HepG2 (cell line): ENCODE results near the gene SDHAF3. TPM values are rescaled to one million over a fixed set of nuclear protein-coding genes. Genes with fewer than 3 reads are reported as not detected.

Source experiments
- ATAC-seq: fragments of 200-7000 bp; cut with Tn5 transposase; 3 replicates; pipeline ENCODE4 v1.9.1; 2020; ENCODE audit warnings: mild to moderate bottlenecking, moderate library complexity
- BruUV-seq: library from RNA; stranded (reverse); fragments of 400-500 nt; replicated peaks from 2 replicates; lab custom pipeline; 2021; lab: Mats Ljungman, UMichigan
- CTCF ChIA-PET: fragments of 300-600 bp; formaldehyde crosslinking; extraction: SDS; loops from one replicate; lab custom pipeline; 2021; ENCODE audit warnings: low total read pairs, inconsistent platforms, low intra/inter-chr PET ratio; lab: Yijun Ruan, JAX
- POLR2A ChIA-PET: fragments of 350-600 bp; sonication (Branson Sonifier 250); formaldehyde crosslinking; loops from one replicate; lab custom pipeline; 2020; ENCODE audit warnings: antibody characterized with exemption, inconsistent platforms; lab: Yijun Ruan, JAX
- DNase-seq: peaks from one replicate; pipeline ENCODE4 v3.0.0-alpha.2; 2015; ENCODE audit warnings: low spot score
- FAIRE-seq: peaks from 3 replicates; lab custom pipeline; 2011; peaks lifted over from hg19 to GRCh38; lab: Jason Lieb, UNC
- H2AFZ ChIP-seq: one replicate; pipeline ENCODE4 v1.6.1; 2011; ENCODE audit warnings: low read length, inconsistent platforms
- H3K27ac ChIP-seq: fragments of 300-600 bp; 3 replicates; pipeline ENCODE4 v1.8.0; 2011; ENCODE audit warnings: mixed run types, mild to moderate bottlenecking, mixed read lengths, low read length, inconsistent platforms; ENCODE audit not compliant: insufficient read depth; ENCODE audit errors: extremely low read length
- H3K27me3 ChIP-seq, 2 experiments: fragments of 200-600 bp in 1 of 2; 2 replicates in 1 of 2; 3 replicates in 1 of 2; pipeline versions ENCODE4 v1.6.0 to v1.8.0; 2011; ENCODE audit warnings: low read length in 2 of 2, mild to moderate bottlenecking in 2 of 2, moderate library complexity in 2 of 2, inconsistent platforms in 1 of 2; ENCODE audit not compliant: insufficient read depth in 2 of 2, control insufficient read depth in 1 of 2
- H3K36me3 ChIP-seq, 2 experiments: fragments of 200-600 bp in 1 of 2; replicated peaks in 1 of 2; 2 replicates in 1 of 2; 3 replicates in 1 of 2; pipeline versions ENCODE4 v1.5.1 to v1.8.0; 2011; ENCODE audit warnings: low read length in 2 of 2, inconsistent platforms in 1 of 2; ENCODE audit not compliant: insufficient read depth in 2 of 2, control insufficient read depth in 1 of 2
- H3K4me1 ChIP-seq: 2 replicates; pipeline ENCODE4 v1.5.1; 2012; ENCODE audit warnings: low read length, inconsistent platforms; ENCODE audit not compliant: insufficient read depth
- H3K4me2 ChIP-seq: 2 replicates; pipeline ENCODE4 v1.6.0; 2011; ENCODE audit warnings: low read depth, low read length, inconsistent platforms
- H3K4me3 ChIP-seq, 3 experiments: fragments of 200-600 bp in 1 of 3; sonication (generic), shearing (Covaris generic) in 1 of 3; replicated peaks in 1 of 3; 2 replicates each; pipeline ENCODE4 v1.5.1; 2011 to 2016; ENCODE audit warnings: low read length in 3 of 3, inconsistent platforms in 2 of 3, low read depth in 2 of 3, mild to moderate bottlenecking in 2 of 3, control low read depth in 1 of 3, mixed read lengths in 1 of 3; ENCODE audit not compliant: insufficient read depth in 1 of 3
- H3K79me2 ChIP-seq: one replicate; pipeline ENCODE4 v1.6.1; 2011; ENCODE audit warnings: low read length, inconsistent platforms; ENCODE audit not compliant: insufficient read depth
- H3K9ac ChIP-seq: 2 replicates; pipeline ENCODE4 v1.6.0; 2011; ENCODE audit warnings: mild to moderate bottlenecking, low read depth, low read length, inconsistent platforms; ENCODE audit not compliant: insufficient read depth
- H3K9me3 ChIP-seq: 2 replicates; pipeline ENCODE4 v1.5.1; 2012; ENCODE audit warnings: mild to moderate bottlenecking, low read length
- H4K20me1 ChIP-seq: 2 replicates; pipeline ENCODE4 v1.6.0; 2011; ENCODE audit warnings: inconsistent platforms, mild to moderate bottlenecking, low read length, moderate library complexity; ENCODE audit not compliant: insufficient read depth
- ATF7 ChIP-seq, 2 experiments: fragments of 450-650 bp in 1 of 2; sonication (generic) in 1 of 2; formaldehyde crosslinking in 1 of 2; IDR thresholded peaks; 2 replicates each; pipeline versions ENCODE4 v1.4.0 to v1.6.1; 2016 to 2020; ENCODE audit warnings: antibody characterized with exemption in 1 of 2, mild to moderate bottlenecking in 1 of 2, missing genetic modification reagents in 1 of 2
- CHCHD3 ChIP-seq: sonication (generic); formaldehyde crosslinking; IDR thresholded peaks from 2 replicates; pipeline ENCODE4 v1.8.0; 2022; ENCODE audit warnings: mild to moderate bottlenecking, missing genetic modification reagents, moderate library complexity
- ELF4 ChIP-seq: sonication (generic); formaldehyde crosslinking; IDR thresholded peaks from 2 replicates; pipeline ENCODE4 v1.5.0; 2020; ENCODE audit warnings: missing genetic modification reagents, mild to moderate bottlenecking, moderate library complexity, borderline replicate concordance
- ETS1 ChIP-seq: sonication (generic); formaldehyde crosslinking; IDR thresholded peaks from 2 replicates; pipeline ENCODE4 v1.4.0; 2020; ENCODE audit warnings: missing genetic modification reagents
- HNRNPL ChIP-seq: fragments of 200-400 bp; formaldehyde crosslinking; IDR thresholded peaks from 2 replicates; pipeline ENCODE4 v1.6.1; 2017; ENCODE audit warnings: mild to moderate bottlenecking, low read depth, low read length
- KAT7 ChIP-seq: IDR thresholded peaks from 2 replicates; pipeline ENCODE4 v1.6.1; 2018; ENCODE audit warnings: borderline replicate concordance, missing compliant biosample characterization
- KDM6A ChIP-seq: IDR thresholded peaks from 2 replicates; pipeline ENCODE4 v1.6.1; 2016; ENCODE audit warnings: low read depth
- MIER2 ChIP-seq: IDR thresholded peaks from 2 replicates; pipeline ENCODE4 v1.6.1; 2016; ENCODE audit warnings: missing biosample characterization, missing genetic modification reagents
- NCOR1 ChIP-seq: fragments of 200-600 bp; sonication (generic); IDR thresholded peaks from 2 replicates; pipeline ENCODE4 v1.7.0; 2017; ENCODE audit warnings: antibody characterized with exemption, low read length, borderline replicate concordance
- TAF15 ChIP-seq: fragments of 200-400 bp; formaldehyde crosslinking; IDR thresholded peaks from one replicate; pipeline ENCODE4 v1.6.1; 2018; ENCODE audit warnings: mild to moderate bottlenecking, low read depth, low read length; ENCODE audit not compliant: poor library complexity, severe bottlenecking
- TCF7 ChIP-seq: sonication (generic); IDR thresholded peaks from 2 replicates; pipeline ENCODE4 v1.6.1; 2016; ENCODE audit warnings: antibody characterized with exemption, low read depth
- THAP7 ChIP-seq: sonication (generic); formaldehyde crosslinking; IDR thresholded peaks from 2 replicates; pipeline ENCODE4 v1.8.1; 2023; ENCODE audit warnings: mild to moderate bottlenecking, missing genetic modification reagents
- TP53 ChIP-seq: sonication (generic); formaldehyde crosslinking; conservative IDR thresholded peaks from 2 replicates; pipeline ENCODE4 v1.4.0; 2020; ENCODE audit warnings: missing genetic modification reagents
- ZFP36L1 ChIP-seq: sonication (generic); formaldehyde crosslinking; IDR thresholded peaks from 2 replicates; pipeline ENCODE4 v1.8.0; 2022; ENCODE audit warnings: mild to moderate bottlenecking, missing genetic modification reagents, moderate library complexity
- ZFP90 ChIP-seq: sonication (generic); formaldehyde crosslinking; IDR thresholded peaks from 2 replicates; pipeline ENCODE4 v1.8.0; 2022; ENCODE audit warnings: missing genetic modification reagents, mild to moderate bottlenecking, inconsistent platforms, borderline replicate concordance
- ZFY ChIP-seq: sonication (generic); formaldehyde crosslinking; IDR thresholded peaks from 2 replicates; pipeline ENCODE4 v1.4.0; 2020; ENCODE audit warnings: missing genetic modification reagents
- ZNF329 ChIP-seq: sonication (generic); formaldehyde crosslinking; IDR thresholded peaks from 2 replicates; pipeline ENCODE4 v1.9.0; 2021; ENCODE audit warnings: low read depth, mild to moderate bottlenecking, missing genetic modification reagents
- ZNF331 ChIP-seq: sonication (generic); formaldehyde crosslinking; IDR thresholded peaks from 2 replicates; pipeline ENCODE4 v1.4.0; 2020; ENCODE audit warnings: missing genetic modification reagents
- ZNF616 ChIP-seq: sonication (generic); formaldehyde crosslinking; IDR thresholded peaks from 2 replicates; pipeline ENCODE4 v1.5.0; 2020; ENCODE audit warnings: low read depth, mild to moderate bottlenecking, missing genetic modification reagents
- whole genome bisulfite sequencing: methylation state at CpG from one replicate; pipeline ENCODE4 v1.1.6; 2017; ENCODE audit warnings: low lambda C conversion rate; 5-methylcytosine and 5-hydroxymethylcytosine counted together
- in situ Hi-C: cut with HindIII; loops from 2 replicates; pipeline ENCODE4 v1.10.0; 2017; ENCODE audit warnings: low pct_unique_long_range_greater_than_20kb; ENCODE audit not compliant: extremely low pct_ligation_motif_present
- intact Hi-C: fragments of 100-400 bp; cut with micrococcal nuclease; formaldehyde crosslinking; loops from one replicate; pipeline ENCODE4 v1.10.0; 2022; ENCODE audit not compliant: unreplicated experiment
- polyA plus RNA-seq, 8 experiments: library from polyadenylated mRNA; depleted of rRNA in 3 of 8; stranded (reverse) in 7 of 8; unstranded in 1 of 8; fragments of >200 nt; fragmentation: Illumina TruSeq in 4 of 8; extraction: Trizol in 4 of 8; gene quantifications; 2 replicates each; pipeline versions ENCODE4 v1.2.1 to v1.2.3, GENCODE V29; 2011 to 2016; ENCODE audit warnings: low read depth in 4 of 8, missing spikeins in 1 of 8, mixed read lengths in 1 of 8; ENCODE audit not compliant: insufficient read depth in 1 of 8
- total RNA-seq, 5 experiments: library from RNA; depleted of rRNA; stranded (reverse); fragments of >200 nt; fragmentation: Illumina TruSeq; extraction: Trizol; gene quantifications; 2 replicates each; pipeline ENCODE4 v1.2.3, GENCODE V29; 2016; ENCODE audit warnings: low read depth in 1 of 5

SDHAF3 gene
- total and polyA plus RNA-seq, 2 of the 13 experiments (the other 11 are each of a cell fraction or from before 2014, with no cell fraction given) = 15.2 to 32.6 TPM

- no peak for TF ChIP-seq TCF7
- no peak for TF ChIP-seq ZNF331 (CRISPR knock-in tag)
- TF ChIP-seq NCOR1 = no peak
- TF ChIP-seq TP53 = peak; percentile 99
- TF ChIP-seq, all 625 proteins: peak for 1
Measured at GRCh38 chr7:97167749-97168148, 50.3 kb downstream of the SDHAF3 start.

GRCh38 chr7:97174303-97174702 is 56.8 kb downstream of the SDHAF3 start:
- no TSS peak for BruUV-seq
- no peaks in the 10 kb centered on the region for H3K79me2 ChIP-seq
- in situ Hi-C loops (no loop called here), intact Hi-C loops (loop anchor here (10.0 kb wide), 1 partner anchor 1260 kb away; no protein-coding TSS in a partner anchor)
- no peak for FAIRE-seq
- no peak overlapping the region for H3K9ac ChIP-seq
- TF ChIP-seq MIER2 (CRISPR knock-in tag) (no peak), ELF4 (CRISPR knock-in tag) (no peak), ETS1 (CRISPR knock-in tag) (no peak), ZFP36L1 (CRISPR knock-in tag) (no peak), ZFY (CRISPR knock-in tag) (no peak), ZNF329 (CRISPR knock-in tag) (no peak), THAP7 (CRISPR knock-in tag) (no peak), ZFP90 (CRISPR knock-in tag) (no peak), ZNF616 (no peak), KAT7 (CRISPR knock-in tag) (no peak), KDM6A (CRISPR knock-in tag) (no peak), CHCHD3 (no peak), HNRNPL (no peak), ATF7 (IDR thresholded peaks at IDR 0.05) (no peak), ATF7 (CRISPR knock-in tag; IDR thresholded peaks at IDR 0.05) (no peak), TAF15 (no peak)
- H3K27ac ChIP-seq = no peak overlapping the region
- H3K4me2 ChIP-seq = no peak overlapping the region
- H3K9me3 ChIP-seq = no peaks in the 10 kb centered on the region
- no peak for ATAC-seq
- CTCF ChIA-PET = no interaction called here
- no peaks in the 10 kb centered on the region for H3K36me3 ChIP-seq
- no peaks in the 10 kb centered on the region for H4K20me1 ChIP-seq
- POLR2A ChIA-PET = interaction anchor here (1.2 kb wide), 1 partner anchor 57 kb away, joined by 3 read pairs; the partner anchor contains the start of gene SDHAF3
- no peaks in the 10 kb centered on the region for H3K4me1 ChIP-seq
- no peak overlapping the region for H3K4me3 ChIP-seq
- DNase-seq = no peak
- H2AFZ ChIP-seq = no peak overlapping the region
- no peaks in the 10 kb centered on the region for H3K27me3 ChIP-seq

More at GRCh38 chr7:97167749-97168148, 50.3 kb downstream of the SDHAF3 start:
- Histone ChIP-seq H3K27ac (peak overlapping the region; percentile 7), H3K79me2 (peaks cover 5% of the 10 kb centered on the region), H3K36me3 (no peaks in the 10 kb centered on the region), H3K4me3 (no peak overlapping the region), H3K27me3 (no peaks in the 10 kb centered on the region), H4K20me1 (no peaks in the 10 kb centered on the region), H3K4me2 (no peak overlapping the region), H3K4me1 (peaks cover 7% of the 10 kb centered on the region), H3K9me3 (peaks cover 13% of the 10 kb centered on the region; the same call in 1 of the 2 replicates), H3K9ac (no peak overlapping the region), H2AFZ (no peak overlapping the region)
- DNase-seq (peak; percentile 7), FAIRE-seq (no peak), ATAC-seq (no peak)
- intact Hi-C loops = no loop called here
- POLR2A ChIA-PET = no interaction called here
- BruUV-seq = no TSS peak
- in situ Hi-C loops = no loop called here
- WGBS = 83% methylated on average over 3 of the region's 3 CpGs
- CTCF ChIA-PET = no interaction called here
